Activated CD4-positive, CD25-positive, alpha-beta regulatory T cell treated with anti-CD3 and anti-CD28 coated beads, Interleukin-2, amount 50 U/mL, for 16 hours (primary cell): ENCODE data around the gene LRIG2.
"Not testable (repeated sequence)": the region's sequence is repeated elsewhere in the genome, so short reads cannot be mapped to it uniquely, and the experiment has no call there.

Experiments used
- DNase-seq: peaks from one replicate; pipeline ENCODE4 v3.0.0-alpha.2; 2020; ENCODE audit warnings: low read depth, low spot score

Gene LRIG2

GRCh38 chr1:113129529-113130185, 56.7 kb downstream of the LRIG2 start:
- DNase-seq, result no peak

DNA sequence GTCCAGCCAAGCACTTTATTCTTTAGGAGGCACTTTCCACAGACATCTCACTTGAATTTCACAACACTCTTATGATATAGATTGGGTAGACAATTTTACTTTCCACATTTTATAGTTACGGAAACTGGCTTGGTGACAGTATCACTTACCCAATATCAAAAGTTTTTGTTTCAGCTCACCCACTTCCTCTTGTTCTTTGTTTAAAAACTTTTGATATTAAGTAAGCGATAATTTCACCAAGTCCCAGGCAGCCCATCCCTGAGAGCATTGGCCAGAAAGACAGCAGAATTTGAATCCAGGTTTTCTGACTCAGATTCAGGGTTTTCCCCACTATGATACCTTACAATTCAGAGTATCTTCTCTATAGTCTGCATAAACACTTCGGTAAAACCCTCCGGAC, 60.0 kb downstream of the LRIG2 start:
- no peak for DNase-seq

DNA sequence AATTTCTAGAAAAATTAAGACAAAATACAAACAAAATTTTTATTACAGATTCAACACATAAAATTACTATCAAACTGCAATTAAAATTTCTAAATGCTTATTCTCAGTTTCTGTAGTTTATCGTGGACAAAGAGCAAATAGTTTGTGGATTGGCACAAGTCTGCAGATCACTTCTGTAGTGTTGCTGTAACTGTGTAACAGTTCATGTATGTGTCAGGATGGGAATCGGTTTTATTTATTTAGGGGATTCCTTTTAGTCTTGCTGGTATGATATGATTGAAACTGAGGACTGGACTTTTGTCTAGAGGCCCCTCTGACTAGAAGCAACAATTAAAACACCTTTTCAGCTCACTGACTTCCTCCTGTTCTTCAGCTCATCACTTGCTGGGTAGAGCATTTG, 60.8 kb downstream of the LRIG2 start:
- no peak for DNase-seq

GRCh38 chr1:113135460-113135859, 62.5 kb downstream of the LRIG2 start:
- DNase-seq, result no peak

DNA sequence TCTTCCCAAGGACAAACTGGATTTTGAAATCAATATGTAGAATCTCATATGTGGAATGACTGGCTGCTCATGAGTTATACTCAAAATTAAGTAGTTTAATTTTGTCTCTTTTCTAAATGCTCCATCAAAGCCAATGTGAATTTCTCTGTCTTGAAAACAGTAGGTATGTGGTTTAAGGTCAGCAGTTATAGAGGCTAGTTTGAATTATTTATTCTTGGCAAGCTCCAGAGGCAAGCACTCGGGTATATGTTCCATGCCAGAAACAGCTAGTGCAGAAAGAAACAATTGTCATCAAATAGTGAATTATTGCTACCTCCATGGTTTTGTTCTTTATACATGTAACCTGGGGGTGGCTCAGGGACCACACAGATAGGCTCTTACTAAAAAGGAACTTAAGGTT, 63.5 kb downstream of the LRIG2 start:
- DNase-seq, result no peak

GRCh38 chr1:113137563-113137962, 64.6 kb downstream of the LRIG2 start:
- no peak for DNase-seq

- DNase-seq, result no peak
These were observed 65.8 kb downstream of the LRIG2 start for GRCh38 chr1:113138778-113139177.

GRCh38 chr1:113140176-113140575, 67.2 kb downstream of the LRIG2 start:
- DNase-seq, result no peak

DNA sequence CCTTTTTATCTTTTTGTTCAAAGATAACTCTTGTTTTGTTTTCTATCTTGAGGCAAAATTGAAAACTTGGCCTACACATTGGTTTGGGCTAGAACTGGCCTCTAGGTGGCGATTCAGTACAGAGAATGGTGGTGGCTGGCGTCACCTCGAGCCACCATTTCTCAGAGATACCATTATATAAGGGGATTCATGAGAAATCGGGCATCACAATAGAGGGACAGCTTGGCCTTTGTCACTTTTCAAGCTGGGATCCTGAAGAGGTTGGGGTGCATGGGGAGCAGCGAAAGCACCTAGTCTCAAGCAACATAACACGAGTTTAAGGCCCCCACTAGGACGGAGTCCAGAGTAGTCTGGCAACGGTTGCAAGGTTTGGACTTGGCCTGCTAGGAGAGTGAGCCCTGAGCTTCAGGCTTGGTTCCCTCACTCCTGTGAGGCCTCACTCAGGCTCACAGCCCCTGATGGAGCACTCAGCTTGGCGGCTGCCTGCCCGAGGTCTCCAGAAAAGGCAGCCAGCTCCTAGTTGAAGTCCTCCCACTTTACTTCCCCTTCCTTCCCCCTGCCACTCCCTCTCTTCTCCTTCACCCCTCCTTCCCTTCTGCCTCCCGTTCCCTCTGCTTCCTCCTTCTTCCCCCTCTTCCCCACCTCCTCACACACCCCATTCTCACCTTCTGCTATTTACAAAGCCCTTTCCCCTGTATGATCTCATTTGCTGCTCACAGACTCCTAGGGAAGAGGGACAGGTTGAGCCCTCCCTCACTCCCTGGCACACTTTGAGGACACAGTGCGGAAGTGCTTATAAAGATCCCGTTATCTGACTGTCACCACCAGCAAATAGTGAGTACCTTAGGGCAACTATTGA, 67.8 kb downstream of the LRIG2 start:
- peak; percentile 14 for DNase-seq

DNA sequence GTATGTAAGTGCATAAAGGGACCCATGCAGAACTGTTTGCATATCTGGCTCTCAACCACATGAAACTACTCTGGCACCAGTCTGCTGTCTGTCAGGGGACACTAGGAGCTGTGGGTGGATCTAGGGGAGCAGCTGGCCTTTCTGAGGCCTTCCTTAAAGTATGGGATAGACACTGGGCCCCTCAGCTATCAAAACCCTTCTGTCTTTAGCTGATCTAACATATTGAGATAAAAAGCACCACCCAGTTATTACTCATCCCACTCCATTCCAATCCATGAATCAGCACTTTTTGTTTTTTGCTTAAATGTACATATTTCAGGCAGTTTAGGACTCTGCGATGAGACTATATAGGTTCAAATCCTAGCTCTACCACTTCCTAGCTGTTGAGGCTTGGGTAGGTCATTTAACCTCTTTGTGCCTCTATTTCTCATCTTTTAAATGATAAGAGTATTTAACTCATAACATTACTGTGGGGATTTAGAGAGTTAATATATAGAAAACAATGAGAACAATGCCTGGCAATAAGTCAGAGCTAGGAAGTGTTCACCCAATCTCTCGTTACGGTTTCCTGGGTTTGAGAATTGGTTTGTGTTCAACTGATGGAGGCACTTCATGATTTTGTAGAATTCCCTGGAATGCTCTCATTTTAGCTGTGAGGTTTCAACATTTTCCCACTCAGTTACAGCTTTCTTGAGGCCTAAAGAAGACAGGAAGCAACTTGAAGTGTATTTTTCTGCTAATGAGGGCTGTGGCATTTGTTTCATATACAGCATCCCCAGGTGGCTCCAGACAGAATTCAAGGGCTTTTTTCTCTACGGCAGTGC, 68.9 kb downstream of the LRIG2 start:
- DNase-seq, result no peak

DNA sequence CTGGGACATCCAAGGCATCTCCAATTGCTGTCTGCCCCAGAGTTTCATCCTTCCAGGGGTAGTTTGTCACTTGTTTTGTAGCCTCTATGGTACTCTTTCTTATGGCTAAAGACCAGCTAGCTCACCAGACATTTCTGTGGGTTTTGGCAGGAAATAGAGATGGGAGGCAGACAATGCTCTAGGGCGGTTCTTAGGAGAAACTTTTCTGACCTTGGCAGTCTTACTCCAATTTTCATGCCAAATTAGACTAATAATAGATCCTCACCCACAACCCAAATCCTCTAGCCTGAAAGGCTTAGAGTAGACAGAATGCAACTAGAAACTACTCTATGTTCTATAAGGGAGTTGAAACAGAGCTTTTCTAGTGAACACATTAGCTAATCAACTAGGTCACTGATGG, 69.8 kb downstream of the LRIG2 start:
- no peak for DNase-seq

DNA sequence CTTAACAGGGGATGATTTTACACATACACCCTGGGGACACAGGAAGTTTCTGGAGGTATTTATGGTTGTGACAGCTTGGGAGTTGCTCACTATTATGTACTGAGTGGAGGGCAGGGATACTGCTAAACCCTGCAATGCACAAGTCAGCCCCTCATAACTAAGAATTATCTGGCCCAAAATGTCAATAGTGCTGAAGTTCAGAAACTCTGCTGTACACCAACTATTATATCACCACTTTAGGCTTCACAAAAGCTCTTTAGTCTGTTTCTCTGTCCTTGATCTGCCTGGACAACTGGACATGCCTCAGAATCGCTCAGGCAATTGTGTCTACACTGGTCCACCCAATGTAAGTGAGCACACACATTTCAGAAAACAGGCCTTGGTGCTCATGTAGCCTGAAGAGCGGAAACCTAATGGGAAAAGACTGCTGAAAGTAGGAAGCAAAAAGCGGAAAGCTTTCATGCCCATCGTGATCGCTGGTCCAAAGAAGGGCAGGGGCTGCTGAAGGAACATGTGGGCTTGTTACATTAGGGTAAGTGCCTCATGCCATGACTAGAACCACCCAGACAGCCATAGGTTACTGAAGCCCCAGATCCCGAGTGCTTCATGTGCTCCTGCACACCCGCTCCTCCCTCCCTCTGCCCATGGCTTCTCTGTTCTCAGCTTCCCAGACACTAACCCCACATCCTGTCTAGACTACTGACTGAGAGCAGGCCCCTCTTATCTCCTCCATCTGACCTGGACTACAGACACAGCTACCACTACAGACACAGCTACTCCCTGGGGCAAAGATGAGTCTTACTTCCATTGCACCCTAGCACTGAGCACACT, 73.5 kb downstream of the LRIG2 start:
- no peak for DNase-seq

GRCh38 chr1:113147073-113147625, 74.2 kb downstream of the LRIG2 start:
- no peak for DNase-seq

- DNase-seq, result no peak
These were observed 74.8 kb downstream of the LRIG2 start for GRCh38 chr1:113147826-113148225.

DNA sequence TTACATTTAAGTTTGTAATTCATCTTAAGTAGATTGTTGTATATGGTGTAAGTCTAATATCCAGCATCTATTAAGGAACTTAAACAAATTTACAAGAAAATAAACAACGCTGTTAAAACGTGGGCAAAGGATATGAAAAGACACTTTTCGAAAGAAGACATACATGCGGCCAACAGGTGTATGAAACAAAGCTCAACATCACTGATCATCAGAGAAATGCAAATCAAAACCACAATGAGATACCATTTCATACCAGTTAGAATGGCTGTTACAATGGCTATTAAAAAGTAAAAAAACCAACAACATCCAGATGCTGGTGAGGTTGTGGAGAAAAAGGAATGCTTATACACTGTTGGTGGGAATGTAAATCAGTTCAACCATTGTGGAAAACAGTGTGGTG, 77.5 kb downstream of the LRIG2 start:
- DNase-seq, result not testable (repeated sequence)

GRCh38 chr1:113153116-113153803, 80.3 kb downstream of the LRIG2 start:
- no peak for DNase-seq

GRCh38 chr1:113156368-113156767, 83.4 kb downstream of the LRIG2 start:
- DNase-seq, result no peak

DNA sequence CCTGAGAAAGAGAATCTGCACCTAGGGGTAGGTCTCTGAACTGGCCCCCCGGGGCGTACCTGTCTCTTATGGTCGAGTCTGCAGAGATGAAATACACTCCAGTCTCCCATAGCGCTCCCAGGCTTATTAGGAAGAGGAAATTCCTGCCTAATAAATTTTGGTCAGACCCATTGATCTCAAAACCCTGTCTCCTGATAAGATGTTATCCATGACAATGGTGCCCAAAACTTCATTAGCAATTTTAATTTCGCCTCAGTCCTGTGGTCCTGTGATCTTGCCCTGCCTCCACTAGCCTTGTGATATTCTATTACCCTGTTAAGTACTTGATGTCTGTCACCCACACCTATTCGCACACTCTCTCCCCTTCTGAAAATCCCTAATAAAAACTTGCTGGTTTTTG, 85.7 kb downstream of the LRIG2 start:
- not testable (repeated sequence) for DNase-seq

DNA sequence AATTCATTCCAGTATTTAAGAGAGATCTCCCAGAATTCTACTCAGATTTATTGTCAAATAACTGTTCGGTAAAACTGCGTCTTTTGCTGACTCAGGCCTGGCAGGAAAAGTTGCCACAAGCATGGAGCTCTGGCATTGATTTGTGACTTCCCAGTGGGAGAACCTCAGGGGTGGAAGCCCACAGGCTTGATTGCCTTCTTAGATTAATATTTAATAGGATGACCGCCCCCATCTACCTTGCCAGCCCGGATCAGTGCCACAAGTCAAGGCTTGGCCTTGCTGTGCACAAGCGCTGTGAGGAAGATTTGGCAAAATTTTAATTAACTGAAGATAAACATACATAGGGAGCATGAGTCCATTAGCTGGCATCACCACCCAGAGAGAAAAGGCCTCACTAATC, 93.5 kb downstream of the LRIG2 start:
- DNase-seq, result no peak

DNA sequence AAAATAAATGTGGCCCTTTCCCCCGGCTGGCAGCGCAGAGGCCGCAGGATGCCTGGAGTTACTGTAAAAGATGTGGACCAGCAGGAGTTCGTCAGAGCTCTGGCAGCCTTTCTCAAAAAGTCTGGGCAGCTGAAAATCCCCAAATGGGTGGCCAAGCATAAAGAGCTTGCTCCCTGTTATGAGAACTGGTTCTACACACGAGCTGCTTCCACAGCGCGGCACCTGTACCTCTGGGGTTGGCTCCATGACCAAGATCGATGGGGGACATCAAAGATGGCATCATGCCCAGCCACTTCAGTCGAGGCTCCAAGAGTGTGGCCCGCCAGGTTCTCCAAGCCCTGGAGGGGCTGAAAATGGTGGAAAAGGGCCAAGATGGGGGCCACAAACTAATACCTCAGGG, 95.9 kb downstream of the LRIG2 start:
- DNase-seq, result no peak

GRCh38 chr1:113169591-113169990, 96.6 kb downstream of the LRIG2 start:
- no peak for DNase-seq
